ENCODE results near the gene TEX26. TPM values are rescaled to one million over a fixed set of nuclear protein-coding genes. Genes with fewer than 3 reads are reported as not detected.

TEX26 gene
- total and polyA plus RNA-seq, 2 of the 4 experiments (the other 2 are of a cell fraction), result not detected

DNA sequence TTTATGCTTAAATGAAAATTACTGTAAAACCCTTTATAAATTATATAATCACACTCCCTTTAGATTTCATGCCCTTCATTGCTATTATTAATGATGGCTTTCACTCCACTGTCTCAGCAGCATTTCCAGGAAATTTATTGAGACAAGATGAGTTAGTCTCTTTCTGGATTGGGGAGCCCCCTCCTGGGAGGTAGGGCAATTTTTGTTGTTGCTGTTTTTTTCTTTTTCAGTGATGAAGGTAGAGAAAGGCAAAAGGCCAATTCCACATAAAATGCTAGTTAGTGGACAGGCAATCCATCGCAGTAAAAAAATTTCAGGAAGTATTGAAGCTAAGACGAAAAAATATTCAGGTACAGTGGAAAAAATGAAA lies 80.2 kb downstream of the TEX26 start:
- Histone ChIP-seq H3K14ac (replicated peaks; ENCODE audit: low read depth, low read length) (no peak overlapping the region), H2AK9ac (replicated peaks; ENCODE audit: low read depth, low read length, poor library complexity) (no peak overlapping the region), H3K56ac (ENCODE audit: extremely low read depth, insufficient read depth, low read length) (no peak overlapping the region), H4K20me1 (ENCODE audit: insufficient read depth, low read length) (no peaks in the 10 kb centered on the region), H2AK5ac (ENCODE audit: low read depth, low read length) (no peak overlapping the region), H4K8ac (ENCODE audit: low read depth in 2 of 2, low read length in 2 of 2) (no peak overlapping the region), H3K4me1 (ENCODE audit: control insufficient read depth, insufficient read depth, low read length) (no peaks in the 10 kb centered on the region; the same call in 1 of the 2 replicates), H2AFZ (replicated peaks; ENCODE audit: low read length, poor library complexity) (no peak overlapping the region), H3K4ac (ENCODE audit: low read depth, low read length) (no peak overlapping the region), H3K4me3 (ENCODE audit: insufficient read depth, low read depth, low read length) (no peak overlapping the region), H3K36me3 (ENCODE audit: control insufficient read depth, insufficient read depth, low read length) (no peaks in the 10 kb centered on the region), H3K9ac (ENCODE audit: low read depth, low read length) (no peak overlapping the region), H2BK15ac (ENCODE audit: low read depth, low read length) (no peak overlapping the region), H3K9me3 (ENCODE audit: control insufficient read depth, insufficient read depth, low read length) (peaks cover under 1% of the 10 kb centered on the region; the same call in 1 of the 2 replicates), H2BK20ac (ENCODE audit: low read depth, low read length) (no peak overlapping the region), H2BK5ac (ENCODE audit: low read depth, low read length, poor library complexity, severe bottlenecking) (no peak overlapping the region), H3K27ac (ENCODE audit: insufficient read depth, low read length) (no peak overlapping the region), H2BK120ac (ENCODE audit: low read depth, low read length) (peak overlapping the region; percentile 66; the same call in 1 of the 2 replicates), H3K18ac (ENCODE audit: low read depth, low read length) (no peak overlapping the region), H4K5ac (ENCODE audit: low read depth, low read length) (no peak overlapping the region), H3K27me3 (ENCODE audit: control insufficient read depth, insufficient read depth, low read length) (no peaks in the 10 kb centered on the region; the same call in 1 of the 2 replicates), H3K23ac (ENCODE audit: low read depth, low read length) (no peak overlapping the region), H3K4me2 (ENCODE audit: low read depth, low read length) (no peak overlapping the region), H3K79me1 (ENCODE audit: low read depth in 1 of 2, low read length in 2 of 2) (no peaks in the 10 kb centered on the region), H3K9me1 (ENCODE audit: insufficient read depth, low read length) (0 out of 2 replicates have a peak, but pooled peaks cover 2% of the 10 kb centered on the region), H4K91ac (ENCODE audit: insufficient read depth, low read depth, low read length) (no peak overlapping the region)
- BruUV-seq (replicated peaks), result no TSS peak
- dilution Hi-C loops (cut with HindIII; ENCODE audit: low sequenced_read_pairs, unreplicated experiment), result no loop called here
- intact Hi-C loops (cut with micrococcal nuclease), result loop anchor here (1.0 to 10.0 kb wide), 3 partner anchors 147 to 338 kb away; no protein-coding TSS in a partner anchor
- ChIA-PET CTCF (interaction anchor here (0.6 kb wide), 1 partner anchor 58 kb away, joined by 3 read pairs; no protein-coding TSS in a partner anchor), POLR2A (ENCODE audit: unreplicated experiment) (no interaction called here)
- ATAC-seq (ENCODE audit: low read depth), result no peak
- TF ChIP-seq RCOR1 (IDR thresholded peaks at IDR 0.05; ENCODE audit: insufficient replicate concordance, low read length) (no peak), RAD21 (IDR thresholded peaks at IDR 0.05; ENCODE audit: low read length) (peak; percentile 73), FOS (IDR thresholded peaks at IDR 0.05; ENCODE audit: low read depth, low read length) (no peak), MAFK (IDR thresholded peaks at IDR 0.05; ENCODE audit: low read depth, low read length) (no peak), NFE2L2 (IDR thresholded peaks at IDR 0.05; ENCODE audit: low read depth, low read length) (no peak), CEBPB (IDR thresholded peaks at IDR 0.05; ENCODE audit: low read depth, low read length) (no peak), BHLHE40 (IDR thresholded peaks at IDR 0.05; ENCODE audit: low read depth, low read length) (no peak), RFX5 (IDR thresholded peaks at IDR 0.05; ENCODE audit: low read depth, low read length) (no peak), ELK1 (IDR thresholded peaks at IDR 0.05; ENCODE audit: borderline replicate concordance, low read depth, low read length) (no peak), POLR2A (IDR thresholded peaks at IDR 0.05; ENCODE audit: low read depth, low read length) (no peak), CHD1 (IDR thresholded peaks at IDR 0.05; ENCODE audit: low read depth, low read length) (no peak), SMC3 (IDR thresholded peaks at IDR 0.05; ENCODE audit: low read depth, low read length) (peak; percentile 67), MXI1 (IDR thresholded peaks at IDR 0.05; ENCODE audit: borderline replicate concordance, low read depth, low read length) (no peak), MAZ (IDR thresholded peaks at IDR 0.05; ENCODE audit: borderline replicate concordance, low read depth, low read length) (no peak)
- TF ChIP-seq, protein P1, sequence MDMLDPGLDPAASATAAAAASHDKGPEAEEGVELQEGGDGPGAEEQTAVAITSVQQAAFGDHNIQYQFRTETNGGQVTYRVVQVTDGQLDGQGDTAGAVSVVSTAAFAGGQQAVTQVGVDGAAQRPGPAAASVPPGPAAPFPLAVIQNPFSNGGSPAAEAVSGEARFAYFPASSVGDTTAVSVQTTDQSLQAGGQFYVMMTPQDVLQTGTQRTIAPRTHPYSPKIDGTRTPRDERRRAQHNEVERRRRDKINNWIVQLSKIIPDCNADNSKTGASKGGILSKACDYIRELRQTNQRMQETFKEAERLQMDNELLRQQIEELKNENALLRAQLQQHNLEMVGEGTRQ (IDR thresholded peaks at IDR 0.05; ENCODE audit: low read depth, low read length), result no peak
- TF ChIP-seq, protein P2, sequence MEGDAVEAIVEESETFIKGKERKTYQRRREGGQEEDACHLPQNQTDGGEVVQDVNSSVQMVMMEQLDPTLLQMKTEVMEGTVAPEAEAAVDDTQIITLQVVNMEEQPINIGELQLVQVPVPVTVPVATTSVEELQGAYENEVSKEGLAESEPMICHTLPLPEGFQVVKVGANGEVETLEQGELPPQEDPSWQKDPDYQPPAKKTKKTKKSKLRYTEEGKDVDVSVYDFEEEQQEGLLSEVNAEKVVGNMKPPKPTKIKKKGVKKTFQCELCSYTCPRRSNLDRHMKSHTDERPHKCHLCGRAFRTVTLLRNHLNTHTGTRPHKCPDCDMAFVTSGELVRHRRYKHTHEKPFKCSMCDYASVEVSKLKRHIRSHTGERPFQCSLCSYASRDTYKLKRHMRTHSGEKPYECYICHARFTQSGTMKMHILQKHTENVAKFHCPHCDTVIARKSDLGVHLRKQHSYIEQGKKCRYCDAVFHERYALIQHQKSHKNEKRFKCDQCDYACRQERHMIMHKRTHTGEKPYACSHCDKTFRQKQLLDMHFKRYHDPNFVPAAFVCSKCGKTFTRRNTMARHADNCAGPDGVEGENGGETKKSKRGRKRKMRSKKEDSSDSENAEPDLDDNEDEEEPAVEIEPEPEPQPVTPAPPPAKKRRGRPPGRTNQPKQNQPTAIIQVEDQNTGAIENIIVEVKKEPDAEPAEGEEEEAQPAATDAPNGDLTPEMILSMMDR (conservative IDR thresholded peaks at IDR 0.05; ENCODE audit: low read depth, low read length), result peak; percentile 60
- peak; percentile 46 for DNase-seq
- no CpG with 5 or more reads among the region's 2 CpGs for WGBS, 2 experiments (ENCODE audit: extremely low coverage in 2 of 2, insufficient read length in 1 of 2)
- in situ Hi-C loops (cut with MboI; ENCODE audit: low sequenced_read_pairs), result loop anchor here (10.0 kb wide), 1 partner anchor 208 kb away; no protein-coding TSS in a partner anchor

Data from IMR-90 (cell line).